HepG2 (cell line): ENCODE results near the gene LATS1. TPM values are rescaled to one million over a fixed set of nuclear protein-coding genes. Genes with fewer than 3 reads are reported as not detected.
A peak's percentile ranks its signal among the peaks of the same experiment; 100 is the strongest.

Experiments used
- AKAP8 ChIP-seq: sonication (generic); formaldehyde crosslinking; IDR thresholded peaks from 2 replicates; pipeline ENCODE4 v1.5.1; 2020; ENCODE audit warnings: mild to moderate bottlenecking, missing genetic modification reagents
- ARHGAP35 ChIP-seq: sonication (generic); formaldehyde crosslinking; IDR thresholded peaks from 2 replicates; pipeline ENCODE4 v1.9.0; 2022; ENCODE audit warnings: mild to moderate bottlenecking, inconsistent platforms, moderate library complexity, missing genetic modification reagents, borderline replicate concordance
- ARNT2 ChIP-seq: sonication (generic); formaldehyde crosslinking; IDR thresholded peaks from 2 replicates; pipeline ENCODE4 v1.8.0; 2022; ENCODE audit warnings: mild to moderate bottlenecking, low read depth, missing genetic modification reagents, moderate library complexity
- CREB1 ChIP-seq, 2 experiments: fragments of 450-650 bp in 1 of 2; IDR thresholded peaks; 2 replicates each; pipeline ENCODE4 v1.6.1; 2016 to 2017; ENCODE audit warnings: control low read depth in 1 of 2, mild to moderate bottlenecking in 1 of 2, missing compliant biosample characterization in 1 of 2, missing genetic modification characterization in 1 of 2
- LCORL ChIP-seq, 2 experiments: fragments of 450-650 bp in 1 of 2; sonication (generic) in 1 of 2; formaldehyde crosslinking in 1 of 2; IDR thresholded peaks; 2 replicates each; pipeline versions ENCODE4 v1.5.0 to v1.6.1; 2017 to 2020; ENCODE audit warnings: antibody characterized with exemption in 1 of 2, missing genetic modification reagents in 1 of 2
- MATR3 ChIP-seq: sonication (generic); formaldehyde crosslinking; IDR thresholded peaks from 2 replicates; pipeline ENCODE4 v1.4.0; 2020; ENCODE audit warnings: missing genetic modification reagents
- PHF21A ChIP-seq: sonication (generic); formaldehyde crosslinking; IDR thresholded peaks from 2 replicates; pipeline ENCODE4 v1.5.0; 2020; ENCODE audit warnings: mild to moderate bottlenecking, missing genetic modification reagents
- PITX1 ChIP-seq: sonication (generic); formaldehyde crosslinking; IDR thresholded peaks from 2 replicates; pipeline ENCODE4 v1.5.1; 2020; ENCODE audit warnings: mild to moderate bottlenecking, missing genetic modification reagents
- REPIN1 ChIP-seq: sonication (generic); formaldehyde crosslinking; IDR thresholded peaks from 2 replicates; pipeline ENCODE4 v1.8.0; 2022; ENCODE audit warnings: missing genetic modification reagents, low read depth, mild to moderate bottlenecking, borderline replicate concordance
- SRF ChIP-seq: IDR thresholded peaks from 2 replicates; pipeline ENCODE4 v1.6.1; 2011; ENCODE audit warnings: mild to moderate bottlenecking, low read depth, low read length, moderate library complexity
- STAG1 ChIP-seq: sonication (generic); formaldehyde crosslinking; IDR thresholded peaks from 2 replicates; pipeline ENCODE4 v1.4.0; 2020; ENCODE audit warnings: missing genetic modification reagents
- U2AF1 ChIP-seq: fragments of 200-400 bp; formaldehyde crosslinking; optimal IDR thresholded peaks from 2 replicates; pipeline ENCODE3; 2017; ENCODE audit warnings: mild to moderate bottlenecking, low read depth, low read length
- YEATS2 ChIP-seq: sonication (generic); formaldehyde crosslinking; IDR thresholded peaks from 2 replicates; pipeline ENCODE4 v1.4.0; 2020; ENCODE audit warnings: missing genetic modification reagents, borderline replicate concordance
- ZBTB25 ChIP-seq: IDR thresholded peaks from 2 replicates; pipeline ENCODE4 v1.6.1; 2018; ENCODE audit warnings: missing genetic modification reagents
- ZBTB39 ChIP-seq: sonication (generic); formaldehyde crosslinking; IDR thresholded peaks from 2 replicates; pipeline ENCODE4 v1.5.0; 2020; ENCODE audit warnings: missing genetic modification reagents
- ZKSCAN1 ChIP-seq: fragments of 150-350 bp; IDR thresholded peaks from 2 replicates; pipeline ENCODE4 v1.6.1; 2014; ENCODE audit warnings: low read length
- ZNF331 ChIP-seq: sonication (generic); formaldehyde crosslinking; IDR thresholded peaks from 2 replicates; pipeline ENCODE4 v1.4.0; 2020; ENCODE audit warnings: missing genetic modification reagents
- ZNF446 ChIP-seq: sonication (generic); formaldehyde crosslinking; IDR thresholded peaks from 2 replicates; pipeline ENCODE4 v1.5.0; 2020; ENCODE audit warnings: mild to moderate bottlenecking, missing genetic modification reagents
- ZNF496 ChIP-seq: sonication (generic); formaldehyde crosslinking; IDR thresholded peaks from 2 replicates; pipeline ENCODE4 v1.8.1; 2023; ENCODE audit warnings: mild to moderate bottlenecking, moderate library complexity, missing genetic modification reagents; ENCODE audit not compliant: insufficient replicate concordance
- ZNF549 ChIP-seq: sonication (generic); formaldehyde crosslinking; IDR thresholded peaks from 2 replicates; pipeline ENCODE4 v1.5.0; 2020; ENCODE audit warnings: missing genetic modification reagents
- ZNF567 ChIP-seq: sonication (generic); formaldehyde crosslinking; IDR thresholded peaks from 2 replicates; pipeline ENCODE4 v1.8.1; 2023; ENCODE audit warnings: mild to moderate bottlenecking, missing genetic modification reagents, borderline replicate concordance
- ZNF570 ChIP-seq: sonication (generic); formaldehyde crosslinking; IDR thresholded peaks from 2 replicates; pipeline ENCODE4 v1.4.0; 2020; ENCODE audit warnings: mild to moderate bottlenecking, missing genetic modification reagents, borderline replicate concordance
- ZNF841 ChIP-seq: sonication (generic); formaldehyde crosslinking; IDR thresholded peaks from 2 replicates; pipeline ENCODE4 v1.8.1; 2023; ENCODE audit warnings: missing genetic modification reagents, borderline replicate concordance
- polyA plus RNA-seq, 8 experiments: library from polyadenylated mRNA; depleted of rRNA in 3 of 8; stranded (reverse) in 7 of 8; unstranded in 1 of 8; fragments of >200 nt; fragmentation: Illumina TruSeq in 4 of 8; extraction: Trizol in 4 of 8; gene quantifications; 2 replicates each; pipeline versions ENCODE4 v1.2.1 to v1.2.3, GENCODE V29; 2011 to 2016; ENCODE audit warnings: low read depth in 4 of 8, missing spikeins in 1 of 8, mixed read lengths in 1 of 8; ENCODE audit not compliant: insufficient read depth in 1 of 8
- total RNA-seq, 5 experiments: library from RNA; depleted of rRNA; stranded (reverse); fragments of >200 nt; fragmentation: Illumina TruSeq; extraction: Trizol; gene quantifications; 2 replicates each; pipeline ENCODE4 v1.2.3, GENCODE V29; 2016; ENCODE audit warnings: low read depth in 1 of 5
- TF ChIP-seq, protein P1 (sequence below): sonication (generic); formaldehyde crosslinking; IDR thresholded peaks from 2 replicates; pipeline ENCODE4 v1.8.0; 2022; ENCODE audit warnings: mild to moderate bottlenecking, missing genetic modification reagents; ENCODE audit not compliant: insufficient replicate concordance

The LATS1 gene
- total and polyA plus RNA-seq, 2 of the 13 experiments (the other 11 are each of a cell fraction or from before 2014, with no cell fraction given) = 9.9 to 12.6 TPM

- TF ChIP-seq LCORL (IDR thresholded peaks at IDR 0.05) (no peak), LCORL (CRISPR knock-in tag; IDR thresholded peaks at IDR 0.05) (peak; percentile 91), STAG1 (0 out of 2 replicates have a peak, but pooled peaks have one; percentile 15), MATR3 (CRISPR knock-in tag) (no peak), PITX1 (CRISPR knock-in tag) (peak; percentile 72), SRF (no peak; the same call in 1 of the 2 replicates), YEATS2 (CRISPR knock-in tag) (peak; percentile 97), ZNF841 (CRISPR knock-in tag) (peak; percentile 92; the same call in 1 of the 2 replicates), ZNF331 (peak; percentile 72), ZKSCAN1 (no peak; the same call in 1 of the 2 replicates), ZBTB25 (CRISPR knock-in tag) (peak; percentile 89), REPIN1 (CRISPR knock-in tag) (peak; percentile 76; the same call in 1 of the 2 replicates), ZBTB39 (CRISPR knock-in tag) (0 out of 2 replicates have a peak, but pooled peaks have one; percentile 44), ZNF570 (CRISPR knock-in tag) (no peak; the same call in 1 of the 2 replicates), AKAP8 (CRISPR knock-in tag) (no peak; the same call in 1 of the 2 replicates), PHF21A (CRISPR knock-in tag) (peak; percentile 81), ZNF567 (peak; percentile 90; the same call in 1 of the 2 replicates), ZNF496 (CRISPR knock-in tag) (no peak), ARNT2 (CRISPR knock-in tag) (peak; percentile 94), CREB1 (IDR thresholded peaks at IDR 0.05) (no peak), CREB1 (CRISPR knock-in tag; IDR thresholded peaks at IDR 0.05) (no peak), ZNF446 (CRISPR knock-in tag) (peak; percentile 83; the same call in 1 of the 2 replicates), ZNF549 (CRISPR knock-in tag) (no peak), U2AF1 (peak; percentile 62), ARHGAP35 (CRISPR knock-in tag) (peak; percentile 91; the same call in 1 of the 2 replicates)
- TF ChIP-seq, protein P1, sequence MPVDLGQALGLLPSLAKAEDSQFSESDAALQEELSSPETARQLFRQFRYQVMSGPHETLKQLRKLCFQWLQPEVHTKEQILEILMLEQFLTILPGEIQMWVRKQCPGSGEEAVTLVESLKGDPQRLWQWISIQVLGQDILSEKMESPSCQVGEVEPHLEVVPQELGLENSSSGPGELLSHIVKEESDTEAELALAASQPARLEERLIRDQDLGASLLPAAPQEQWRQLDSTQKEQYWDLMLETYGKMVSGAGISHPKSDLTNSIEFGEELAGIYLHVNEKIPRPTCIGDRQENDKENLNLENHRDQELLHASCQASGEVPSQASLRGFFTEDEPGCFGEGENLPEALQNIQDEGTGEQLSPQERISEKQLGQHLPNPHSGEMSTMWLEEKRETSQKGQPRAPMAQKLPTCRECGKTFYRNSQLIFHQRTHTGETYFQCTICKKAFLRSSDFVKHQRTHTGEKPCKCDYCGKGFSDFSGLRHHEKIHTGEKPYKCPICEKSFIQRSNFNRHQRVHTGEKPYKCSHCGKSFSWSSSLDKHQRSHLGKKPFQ = peak; percentile 97
Measured at GRCh38 chr6:149717588-149718458, at the start of gene LATS1 (continued).
